ENCODE measurements around the gene MRPS35. TPM values are rescaled to one million over a fixed set of nuclear protein-coding genes. Genes with fewer than 3 reads are reported as not detected.

The MRPS35 gene
- total RNA-seq (2014; rRNA removed; shearing (Covaris generic)), result 61.4 and 72.5 TPM in 2 replicates

GRCh38 chr12:27710592-27711316 is at the start of gene MRPS35:
Gene MRPS35 (plus strand): TSS chr12:27710832. CDS start chr12:27710844, 12 bp downstream.
- in situ Hi-C loops (cut with HindIII; ENCODE audit: low sequenced_read_pairs), result no loop called here

GRCh38 chr12:27665704-27666103 is 44.9 kb upstream of the MRPS35 start:
- DNase-seq (ENCODE audit: low spot score), result no peak
- in situ Hi-C loops (cut with HindIII; ENCODE audit: low sequenced_read_pairs), result no loop called here

More at GRCh38 chr12:27710592-27711316, at the start of gene MRPS35:
- DNase-seq (ENCODE audit: low spot score), result peak; percentile 86

- DNase-seq (ENCODE audit: low spot score), result no peak
- in situ Hi-C loops (cut with HindIII; ENCODE audit: low sequenced_read_pairs), result no loop called here
Measured at GRCh38 chr12:27666510-27666909, 44.1 kb upstream of the MRPS35 start.

GRCh38 chr12:27667540-27667939 is 43.1 kb upstream of the MRPS35 start:
- in situ Hi-C loops (cut with HindIII; ENCODE audit: low sequenced_read_pairs), result no loop called here
- no peak for DNase-seq (ENCODE audit: low spot score)

GRCh38 chr12:27672051-27672450 is 38.6 kb upstream of the MRPS35 start:
- DNase-seq (ENCODE audit: low spot score), result no peak
- in situ Hi-C loops (cut with HindIII; ENCODE audit: low sequenced_read_pairs), result no loop called here

GRCh38 chr12:27672643-27673042 is 38.0 kb upstream of the MRPS35 start:
- DNase-seq (ENCODE audit: low spot score), result no peak
- in situ Hi-C loops (cut with HindIII; ENCODE audit: low sequenced_read_pairs), result no loop called here

- in situ Hi-C loops (cut with HindIII; ENCODE audit: low sequenced_read_pairs), result no loop called here
- DNase-seq (ENCODE audit: low spot score), result no peak
Measured at GRCh38 chr12:27673101-27673718, 37.4 kb upstream of the MRPS35 start.

GRCh38 chr12:27674989-27675388 is 35.6 kb upstream of the MRPS35 start:
- in situ Hi-C loops (cut with HindIII; ENCODE audit: low sequenced_read_pairs), result no loop called here
- no peak for DNase-seq (ENCODE audit: low spot score)

- no peak for DNase-seq (ENCODE audit: low spot score)
- in situ Hi-C loops (cut with HindIII; ENCODE audit: low sequenced_read_pairs), result no loop called here
Measured at GRCh38 chr12:27680619-27681018, 30.0 kb upstream of the MRPS35 start.

- DNase-seq (ENCODE audit: low spot score), result no peak
- in situ Hi-C loops (cut with HindIII; ENCODE audit: low sequenced_read_pairs), result no loop called here
Measured at GRCh38 chr12:27682534-27682933, 28.1 kb upstream of the MRPS35 start.

- in situ Hi-C loops (cut with HindIII; ENCODE audit: low sequenced_read_pairs), result no loop called here
Measured at GRCh38 chr12:27685274-27685673, 25.4 kb upstream of the MRPS35 start.

GRCh38 chr12:27686147-27686546 is 24.5 kb upstream of the MRPS35 start:
- DNase-seq (ENCODE audit: low spot score), result no peak
- in situ Hi-C loops (cut with HindIII; ENCODE audit: low sequenced_read_pairs), result no loop called here

More at GRCh38 chr12:27685274-27685673, 25.4 kb upstream of the MRPS35 start:
- no peak for DNase-seq (ENCODE audit: low spot score)

- in situ Hi-C loops (cut with HindIII; ENCODE audit: low sequenced_read_pairs), result no loop called here
- no peak for DNase-seq (ENCODE audit: low spot score)
Measured at GRCh38 chr12:27688671-27689070, 22.0 kb upstream of the MRPS35 start.

GRCh38 chr12:27689558-27690180 is 21.0 kb upstream of the MRPS35 start:
- no peak for DNase-seq (ENCODE audit: low spot score)
- in situ Hi-C loops (cut with HindIII; ENCODE audit: low sequenced_read_pairs), result no loop called here

GRCh38 chr12:27693403-27693802 is 17.2 kb upstream of the MRPS35 start:
- in situ Hi-C loops (cut with HindIII; ENCODE audit: low sequenced_read_pairs), result no loop called here
- no peak for DNase-seq (ENCODE audit: low spot score)

GRCh38 chr12:27695556-27696292 is 14.9 kb upstream of the MRPS35 start:
- in situ Hi-C loops (cut with HindIII; ENCODE audit: low sequenced_read_pairs), result no loop called here
- no peak for DNase-seq (ENCODE audit: low spot score)

- no peak for DNase-seq (ENCODE audit: low spot score)
- in situ Hi-C loops (cut with HindIII; ENCODE audit: low sequenced_read_pairs), result no loop called here
Measured at GRCh38 chr12:27696293-27696652, 14.4 kb upstream of the MRPS35 start, which contains the start of gene REP15. Gene REP15 (plus strand): TSS chr12:27696447. CDS start chr12:27696563, 116 bp downstream.

- no peak for DNase-seq (ENCODE audit: low spot score)
- in situ Hi-C loops (cut with HindIII; ENCODE audit: low sequenced_read_pairs), result no loop called here
Measured at GRCh38 chr12:27696864-27697564, 13.6 kb upstream of the MRPS35 start.

Data from G401 (cell line).